ENCODE measurements around the gene BAIAP2L1. TPM values are rescaled to one million over a fixed set of nuclear protein-coding genes. Genes with fewer than 3 reads are reported as not detected.

BAIAP2L1 gene, protein sequence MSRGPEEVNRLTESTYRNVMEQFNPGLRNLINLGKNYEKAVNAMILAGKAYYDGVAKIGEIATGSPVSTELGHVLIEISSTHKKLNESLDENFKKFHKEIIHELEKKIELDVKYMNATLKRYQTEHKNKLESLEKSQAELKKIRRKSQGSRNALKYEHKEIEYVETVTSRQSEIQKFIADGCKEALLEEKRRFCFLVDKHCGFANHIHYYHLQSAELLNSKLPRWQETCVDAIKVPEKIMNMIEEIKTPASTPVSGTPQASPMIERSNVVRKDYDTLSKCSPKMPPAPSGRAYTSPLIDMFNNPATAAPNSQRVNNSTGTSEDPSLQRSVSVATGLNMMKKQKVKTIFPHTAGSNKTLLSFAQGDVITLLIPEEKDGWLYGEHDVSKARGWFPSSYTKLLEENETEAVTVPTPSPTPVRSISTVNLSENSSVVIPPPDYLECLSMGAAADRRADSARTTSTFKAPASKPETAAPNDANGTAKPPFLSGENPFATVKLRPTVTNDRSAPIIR
- total RNA-seq = 1.3 and 1.8 TPM in 2 replicates

DNA sequence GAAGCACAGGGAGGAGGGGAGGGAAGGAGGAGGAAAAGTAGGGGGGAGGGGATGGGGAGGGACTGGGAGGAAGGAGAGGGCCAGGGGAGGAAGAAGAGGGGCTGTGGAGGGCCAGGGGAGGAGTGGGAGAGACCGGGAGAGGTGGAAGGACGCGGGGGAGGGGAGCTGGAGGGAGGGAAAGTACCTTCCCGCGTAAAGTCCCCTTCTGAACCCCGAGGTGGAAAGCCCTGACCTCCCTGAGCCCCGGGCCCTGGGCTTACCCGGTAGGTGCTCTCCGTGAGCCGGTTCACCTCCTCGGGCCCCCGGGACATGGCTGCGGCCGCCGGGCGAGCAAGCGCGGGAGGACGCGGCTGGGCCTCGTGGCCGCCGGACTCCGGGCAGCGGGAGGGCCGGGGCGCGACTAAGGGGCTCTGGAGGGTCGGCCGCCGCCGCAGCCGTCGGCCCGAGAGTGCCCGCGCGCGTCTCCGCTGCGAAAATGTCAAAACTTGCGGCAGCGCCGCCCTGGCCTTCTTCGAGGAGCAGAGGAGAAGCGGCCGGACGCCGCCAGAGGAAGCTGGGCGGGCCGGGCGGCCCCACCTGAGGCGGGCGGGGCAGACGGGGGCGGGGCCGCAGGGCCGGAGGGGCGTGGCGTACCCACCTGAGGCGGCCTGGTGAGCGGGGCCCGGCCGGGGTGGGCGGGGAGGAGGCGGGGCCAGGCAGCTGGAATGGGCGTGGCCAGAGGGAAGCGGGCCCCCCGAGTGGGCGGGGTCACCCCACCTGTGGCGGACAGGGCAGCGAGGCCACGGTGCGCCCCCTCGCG, at the start of gene BAIAP2L1:
Gene BAIAP2L1 (minus strand): TSS at position 549 of the 799 bp plus-strand sequence. CDS start 238 bp downstream, at position 311.

DNA sequence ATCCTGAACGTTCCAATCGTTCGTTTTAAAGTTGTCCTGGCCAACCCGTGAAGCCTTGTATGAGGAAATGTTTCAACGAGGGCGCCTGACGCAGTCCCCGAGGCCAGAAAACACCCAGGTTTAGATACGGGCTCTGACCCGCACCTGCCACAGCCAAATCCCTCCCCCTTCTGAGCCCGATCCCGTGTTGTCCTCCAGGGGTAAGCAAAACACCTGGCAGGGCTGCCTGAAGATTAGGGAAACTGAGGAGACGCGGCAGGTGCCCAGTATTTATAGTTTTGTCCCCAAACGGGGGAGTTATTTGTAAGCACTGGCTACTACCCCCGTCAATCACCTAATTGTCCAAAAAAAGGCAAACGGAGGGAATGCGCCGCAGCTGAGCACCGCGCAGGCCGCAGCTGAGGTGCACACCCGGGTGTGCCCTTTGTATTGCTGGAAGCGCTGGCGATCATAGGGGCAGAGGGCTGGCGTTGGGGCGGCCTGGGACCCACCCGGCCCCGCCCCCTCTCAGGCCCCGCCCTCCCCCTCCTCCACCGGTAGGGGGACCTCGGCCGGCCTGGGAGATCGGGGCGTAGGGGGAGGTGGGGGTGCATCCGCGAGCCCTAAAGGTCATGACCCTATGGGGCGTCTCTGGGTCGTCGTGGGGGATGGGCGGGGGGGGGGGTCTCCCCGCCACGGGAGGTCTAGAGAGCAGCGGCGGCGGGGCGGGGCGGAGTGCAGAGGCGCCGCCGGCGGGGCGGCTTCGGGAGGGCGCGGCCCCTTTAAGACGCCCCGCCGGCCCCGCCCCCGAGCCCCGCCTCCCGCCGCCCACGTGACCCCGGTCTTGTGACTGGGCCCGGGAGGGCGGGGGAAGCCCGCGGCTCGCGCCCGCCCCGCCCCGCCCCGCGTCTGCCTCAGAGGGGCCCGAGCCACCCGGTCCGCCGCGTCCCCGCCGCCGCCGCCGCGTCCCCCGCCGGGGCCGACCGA, 119.8 kb downstream of the BAIAP2L1 start, which contains the start of gene BRI3:
Gene BRI3 (plus strand): TSS at position 896 of the 966 bp plus-strand sequence. CDS start 110 bp downstream, outside the sequence.

GRCh38 chr7:98251601-98252424, 149.1 kb downstream of the BAIAP2L1 start, which contains the start of gene TECPR1:
Gene TECPR1, minus strand, starts transcription at chr7:98252232. Its CDS starts 6,086 bp downstream, at chr7:98246146.

Other genes starting within 250 kb of the BAIAP2L1 start
- gene BHLHA15, start 189.7 kb downstream of the BAIAP2L1 start, total RNA-seq = 1.8 TPM in 1 of 2 replicates, not detected in the other
- 17.5 and 19.9 TPM in 2 replicates for gene TECPR1, start 148.9 kb downstream of the BAIAP2L1 start, total RNA-seq
- gene BRI3, start 119.4 kb downstream of the BAIAP2L1 start, total RNA-seq = 33.7 and 46.2 TPM in 2 replicates
- 49.5 and 88.5 TPM in 2 replicates for gene NPTX2, start 216.2 kb upstream of the BAIAP2L1 start, total RNA-seq